GM21825 (cell line): ENCODE measurements around the gene RAB1B.

Experiments
- ATAC-seq: cut with Tn5 transposase; IDR thresholded peaks from one replicate; pipeline ENCODE4 v1.9.1; 2021; ENCODE audit warnings: mild to moderate bottlenecking, moderate library complexity; ENCODE audit not compliant: unreplicated experiment

Gene RAB1B

DNA sequence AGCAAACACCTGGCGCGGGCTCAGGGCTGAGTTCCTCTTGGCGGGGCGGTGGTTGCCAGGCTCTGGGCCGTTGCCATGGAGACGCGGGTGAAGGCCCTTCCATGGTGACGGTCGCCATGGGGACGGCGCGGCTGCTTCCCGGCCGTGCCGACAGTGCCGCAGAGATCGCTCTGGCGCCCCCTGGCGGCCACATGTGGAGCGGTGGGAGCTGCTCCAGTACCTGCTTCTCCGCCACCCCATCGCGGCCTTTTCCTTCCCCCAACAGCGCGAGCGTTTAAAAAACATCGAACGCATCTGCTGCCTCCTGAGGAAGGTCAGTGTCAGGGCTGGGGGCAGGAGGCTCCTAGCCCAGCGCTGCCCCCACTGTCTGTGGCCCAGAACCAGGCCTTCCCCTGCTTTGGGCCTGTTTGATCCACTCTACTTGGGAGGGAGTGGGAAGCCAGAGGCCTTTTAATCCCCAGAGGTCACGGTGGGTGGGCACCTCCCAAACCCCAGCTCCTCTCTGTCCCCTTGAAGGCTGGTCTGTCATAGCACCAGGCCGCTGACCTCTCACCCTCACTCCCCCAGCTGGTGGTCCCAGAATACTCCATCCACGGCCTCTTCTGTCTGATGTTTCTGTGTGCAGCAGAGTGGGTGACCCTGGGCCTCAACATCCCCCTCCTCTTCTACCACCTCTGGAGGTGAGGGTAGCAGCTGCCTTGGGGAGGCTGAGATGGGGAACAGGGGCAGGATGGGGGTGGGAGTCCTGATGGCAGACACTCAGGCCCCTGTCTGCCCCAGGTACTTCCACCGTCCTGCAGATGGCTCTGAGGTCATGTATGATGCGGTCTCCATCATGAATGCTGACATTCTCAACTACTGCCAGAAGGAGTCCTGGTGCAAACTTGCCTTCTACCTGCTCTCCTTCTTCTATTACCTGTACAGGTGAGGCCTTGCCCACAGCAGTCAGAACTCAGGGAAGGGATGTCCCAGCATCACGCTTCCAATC, 14.3 kb downstream of the RAB1B start:
- peak; percentile 54 for ATAC-seq

DNA sequence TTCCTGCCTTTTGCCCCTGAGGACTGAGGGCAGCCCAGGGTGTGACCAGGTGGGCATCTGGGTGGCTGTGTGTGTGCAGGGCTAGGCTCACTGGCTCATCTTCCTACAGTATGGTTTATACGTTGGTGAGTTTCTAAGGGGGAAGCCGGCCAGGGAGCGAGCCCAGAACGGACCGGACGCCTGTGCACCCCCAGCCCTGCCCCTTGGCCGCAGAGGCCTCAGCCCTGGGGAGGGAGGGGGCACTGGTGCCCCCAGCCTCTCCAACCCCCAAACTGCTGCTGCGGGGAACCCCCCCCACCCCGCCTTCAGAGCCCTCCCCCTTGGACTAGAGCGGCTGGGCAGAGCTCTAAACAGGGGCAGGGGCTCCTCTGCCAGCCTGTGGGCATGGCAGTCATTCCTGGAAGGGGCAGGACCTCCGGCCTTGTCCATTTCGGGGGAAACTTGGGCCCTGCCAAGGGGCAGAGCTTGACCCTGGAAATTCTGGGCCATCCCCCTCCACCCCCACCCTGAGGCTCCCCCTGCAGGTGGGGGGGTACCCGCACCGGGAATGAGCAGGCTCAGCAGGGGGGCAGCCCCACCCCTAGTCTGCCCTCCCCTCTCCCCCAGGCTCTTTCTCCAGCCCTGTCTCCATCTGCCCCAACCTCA, 15.1 kb downstream of the RAB1B start:
- ATAC-seq = no peak

DNA sequence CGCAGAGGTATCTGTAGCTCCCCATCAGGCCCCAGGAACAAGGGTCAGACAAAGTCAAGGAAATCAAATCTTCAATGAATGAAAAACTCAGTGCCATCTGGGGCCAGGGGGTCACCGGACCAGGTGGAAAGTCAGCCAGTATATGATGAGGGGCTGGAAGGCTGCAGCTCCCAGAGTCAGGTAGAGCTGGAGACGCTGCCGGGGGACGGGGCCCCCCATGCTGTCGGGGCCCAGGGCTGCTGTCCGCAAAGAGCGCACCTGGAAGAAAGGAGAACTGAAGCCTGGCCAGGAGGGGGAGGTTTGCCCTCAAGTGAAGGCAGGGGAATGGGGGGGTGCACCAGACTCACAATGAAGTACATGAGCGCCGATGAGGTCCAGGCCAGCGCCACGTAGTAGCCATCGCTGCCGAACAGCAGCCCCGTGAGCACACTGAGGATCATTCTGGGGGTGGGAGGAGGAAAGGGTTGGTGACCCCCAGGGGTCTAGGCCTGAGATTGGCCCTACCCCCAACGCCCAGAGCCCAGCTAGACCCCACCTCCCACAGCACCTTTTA, 16.2 kb downstream of the RAB1B start:
- ATAC-seq = no peak

DNA sequence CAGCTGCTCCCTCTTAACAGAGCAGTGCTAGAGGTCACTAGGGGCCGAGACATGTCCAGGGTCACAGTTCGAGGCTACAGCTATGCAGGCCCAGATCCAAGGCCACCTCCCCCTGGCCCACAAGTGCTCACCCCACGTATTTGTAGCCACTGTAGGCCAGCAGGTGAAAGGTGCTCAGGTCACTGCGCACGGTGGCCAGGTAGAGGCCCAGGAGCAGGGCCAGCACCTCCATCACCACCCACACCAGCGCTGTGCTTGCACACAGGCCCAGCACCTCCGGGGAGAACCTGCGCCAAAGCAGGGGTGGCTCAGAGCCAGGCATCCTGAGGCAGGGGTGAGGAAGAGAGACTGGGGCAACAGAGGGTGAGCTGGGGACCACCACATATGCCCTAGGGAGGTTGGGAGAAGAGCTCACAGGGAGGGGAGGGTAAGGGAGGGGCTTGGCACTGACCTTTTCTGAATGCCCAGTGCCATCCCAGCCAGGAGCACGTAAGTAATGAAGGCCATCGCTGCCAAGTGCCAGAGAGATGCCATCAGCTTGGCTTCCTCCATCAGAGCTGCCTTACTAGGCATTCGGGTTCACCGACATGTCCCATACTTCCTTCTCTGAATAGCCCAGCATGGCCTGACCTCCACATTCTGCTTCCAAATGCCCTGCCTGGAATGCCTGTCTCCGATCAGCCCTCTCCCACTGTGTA, 17.0 kb downstream of the RAB1B start:
- ATAC-seq = no peak

DNA sequence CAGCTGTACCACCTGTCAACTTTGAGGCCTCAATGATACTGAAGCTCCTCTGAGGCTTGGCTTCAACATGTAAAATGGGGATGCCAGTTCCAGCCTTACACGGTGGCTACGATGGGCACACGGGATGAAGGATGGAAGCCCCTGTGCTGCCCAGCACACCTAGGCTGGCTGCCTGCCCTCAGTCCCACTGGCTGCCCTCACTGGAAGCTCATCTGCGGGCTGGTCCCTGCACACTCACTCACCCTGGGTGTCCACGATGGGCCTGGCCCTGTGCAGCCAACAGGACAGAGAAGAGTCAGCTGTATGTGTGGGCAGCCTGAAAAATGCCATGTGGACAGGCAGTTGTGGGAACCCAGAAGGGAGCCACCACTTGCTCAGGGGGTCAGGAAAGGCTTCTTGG, 18.3 kb downstream of the RAB1B start:
- ATAC-seq = no peak

DNA sequence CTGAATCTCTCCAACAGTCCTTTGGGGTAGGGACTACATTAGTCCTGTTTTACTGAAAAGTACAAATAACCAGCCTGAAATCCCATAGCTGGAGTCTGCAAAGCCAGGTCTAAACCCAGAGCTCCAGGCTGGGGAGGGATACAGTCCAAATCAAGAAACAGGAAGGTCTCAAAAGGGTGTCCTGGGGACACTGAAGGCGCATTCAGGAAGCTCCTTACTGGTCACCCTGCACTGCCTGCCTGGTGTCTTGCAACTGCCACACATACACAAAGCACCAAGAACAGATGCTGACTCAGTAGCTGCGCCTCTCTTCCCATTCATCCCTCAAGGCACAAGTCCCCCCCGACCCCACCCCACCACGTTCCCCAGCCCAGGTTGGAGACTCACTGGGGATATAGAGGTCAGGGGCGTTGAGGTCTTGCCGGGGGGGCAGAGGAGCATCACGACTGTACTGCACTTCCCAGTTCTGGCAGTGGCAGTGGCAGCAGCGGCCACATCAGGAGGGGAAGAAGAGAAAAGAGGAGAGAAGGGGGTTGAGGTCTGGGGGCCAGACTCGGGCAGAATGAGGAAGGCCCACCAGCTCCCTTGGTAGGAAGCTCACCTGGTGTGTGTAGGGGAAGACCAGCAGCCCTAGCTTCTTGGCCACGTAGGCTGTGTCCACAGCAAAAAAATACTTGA, 18.9 kb downstream of the RAB1B start:
- ATAC-seq = no peak

DNA sequence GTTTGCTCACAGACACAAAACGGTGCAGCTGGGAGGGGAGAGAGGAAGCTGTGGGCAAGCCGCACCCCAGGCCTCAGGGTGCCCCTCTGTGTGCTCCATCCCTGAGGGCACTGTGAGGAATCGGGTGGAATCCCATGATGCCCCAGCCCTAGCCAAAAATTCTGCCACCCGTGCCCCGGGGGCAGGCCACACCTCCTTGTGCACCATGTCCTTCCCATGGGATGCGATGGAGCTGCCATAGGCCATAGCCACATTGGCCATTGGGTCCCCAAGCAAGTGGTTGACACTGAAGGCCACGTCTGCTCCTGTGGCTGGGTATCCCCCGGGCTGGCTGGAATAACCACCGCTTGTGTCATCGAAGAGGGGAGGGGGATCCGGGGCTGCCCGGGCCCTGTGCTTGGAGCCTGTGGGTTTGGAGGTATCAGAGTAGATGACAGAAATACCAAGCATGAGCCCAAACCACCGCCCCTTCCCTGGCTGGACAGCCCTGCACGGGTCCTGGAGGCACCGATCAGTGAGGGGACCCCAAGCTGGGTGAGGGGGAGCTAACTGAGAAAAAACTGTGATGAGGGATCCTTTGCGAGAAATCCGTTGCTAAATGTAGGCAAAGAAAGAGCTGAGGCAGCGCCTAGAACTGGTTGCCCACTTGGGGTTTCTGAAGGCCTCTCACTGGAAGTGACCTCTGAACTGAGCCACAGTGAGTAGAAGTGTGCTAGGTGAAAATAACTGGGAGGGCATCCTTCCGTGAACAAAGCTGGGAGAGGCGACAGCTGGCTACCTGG, 19.6 kb downstream of the RAB1B start:
- no peak for ATAC-seq

DNA sequence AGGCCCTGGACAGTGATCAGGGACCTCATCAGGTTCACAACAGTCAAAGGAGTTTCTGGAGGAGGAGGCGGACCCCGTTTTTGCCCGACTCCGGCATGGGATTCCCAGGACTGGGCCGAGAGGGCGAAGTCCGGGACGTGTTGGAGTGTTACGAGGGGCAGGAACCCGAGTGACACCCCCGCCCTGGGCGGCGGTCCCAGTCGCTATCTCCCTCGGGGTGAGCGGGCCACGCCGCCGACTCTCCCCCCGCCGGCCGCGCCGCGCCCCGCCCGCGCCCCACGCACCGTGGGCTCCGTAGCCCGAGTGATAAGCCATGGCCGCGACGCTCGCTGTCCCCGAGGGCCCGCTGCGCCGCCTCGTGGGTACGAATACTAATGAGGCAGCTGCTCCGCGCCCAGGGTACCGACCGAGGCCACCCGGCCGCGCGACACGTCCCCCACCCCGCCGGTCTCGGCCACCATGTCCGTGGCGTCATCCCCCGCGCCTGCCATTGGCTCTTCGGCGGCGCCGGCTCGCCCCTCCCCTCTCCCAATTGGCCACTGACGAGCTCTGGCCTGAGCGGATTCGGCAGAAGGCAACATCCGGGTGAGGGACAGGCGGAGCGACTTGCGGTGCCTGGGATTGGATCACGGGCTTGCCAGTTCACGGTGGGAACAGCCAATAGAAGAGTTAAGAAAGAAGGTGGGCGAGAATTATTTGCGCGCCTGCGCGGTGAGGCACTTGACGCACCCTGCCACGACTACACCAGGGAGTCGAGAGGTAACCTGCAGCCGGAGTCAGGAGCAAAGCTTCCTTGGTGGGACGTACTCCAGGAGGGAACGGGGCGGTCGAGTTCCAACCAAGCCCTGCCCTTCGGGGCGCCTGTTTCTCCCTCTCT, 20.5 kb downstream of the RAB1B start, which contains the start of gene YIF1A:
Gene YIF1A, minus strand, starts transcription at position 473 of the 877 bp plus-strand sequence. Its CDS starts 158 bp downstream, at position 315.
- ATAC-seq = peak; percentile 84

DNA sequence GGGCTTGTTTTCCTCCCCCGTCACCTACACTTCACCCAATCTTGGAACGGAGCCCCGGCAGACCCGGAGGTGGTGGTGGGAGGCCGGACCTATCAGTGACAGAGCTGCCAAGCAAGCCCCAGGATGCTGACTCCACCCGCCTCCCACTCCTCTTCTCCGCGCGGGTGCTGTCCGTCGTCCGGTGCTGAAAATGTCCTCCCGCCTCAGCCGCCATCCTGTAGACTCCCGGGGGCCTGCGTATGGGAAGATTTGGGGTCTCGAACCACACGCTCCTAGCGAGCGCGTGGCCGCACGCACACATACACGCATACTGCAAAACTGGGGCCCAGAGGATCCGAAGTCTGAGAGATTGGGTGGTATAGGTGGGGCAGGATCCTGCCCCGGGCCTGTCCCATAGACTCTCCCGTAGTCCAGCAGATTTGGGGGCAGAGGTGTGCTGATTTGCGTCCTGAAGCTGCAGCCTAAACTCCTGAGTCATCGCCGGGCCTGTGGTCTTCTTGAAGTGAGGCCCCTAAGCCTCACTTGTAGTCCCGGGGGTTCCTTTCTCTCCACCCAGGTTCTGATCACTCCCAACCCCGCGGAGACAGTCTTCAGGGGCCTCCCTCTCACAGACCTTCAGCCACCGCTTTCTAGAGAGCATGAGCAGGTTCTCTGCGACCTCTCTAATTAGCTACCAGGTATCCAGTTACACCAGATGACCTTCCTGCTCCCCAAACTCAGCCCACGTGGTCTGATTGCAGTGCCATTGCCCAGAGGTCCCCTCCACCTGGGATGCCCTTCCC, 21.3 kb downstream of the RAB1B start:
- ATAC-seq = peak; percentile 40

DNA sequence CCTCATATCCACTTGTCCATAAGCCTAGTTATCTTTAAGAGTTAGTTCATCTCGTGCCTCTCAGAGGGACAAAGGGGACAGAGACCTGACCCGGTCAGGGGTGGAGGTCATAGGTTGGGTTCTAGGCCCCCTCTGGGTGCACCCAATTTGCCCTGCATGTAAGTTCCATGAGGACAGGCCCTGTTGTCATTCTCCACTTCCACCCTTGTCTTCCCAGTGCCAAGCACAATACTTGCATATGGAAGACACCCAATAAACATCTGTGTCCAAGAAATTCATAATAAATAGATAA, 21.8 kb downstream of the RAB1B start:
- ATAC-seq = no peak

DNA sequence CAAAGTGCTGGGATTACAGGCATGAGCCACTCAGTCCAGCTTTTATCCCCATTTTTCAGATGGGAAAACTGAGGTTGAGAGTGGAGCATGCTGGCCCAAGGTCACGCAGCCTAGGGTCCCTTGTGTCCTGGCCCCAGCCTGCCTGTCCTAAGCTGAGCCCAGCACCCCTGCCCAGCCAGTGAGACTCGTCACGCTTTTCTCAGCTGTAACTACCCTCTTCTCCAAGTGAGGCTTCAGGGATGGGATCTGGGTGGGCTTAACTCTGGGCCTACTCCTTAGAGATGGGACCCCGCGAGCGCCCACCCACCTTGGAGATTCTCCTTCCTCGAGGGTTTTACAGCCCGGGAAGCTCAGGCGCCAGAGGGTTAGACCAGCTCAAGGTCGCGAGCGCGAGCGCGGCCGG, 22.9 kb downstream of the RAB1B start:
- no peak for ATAC-seq

DNA sequence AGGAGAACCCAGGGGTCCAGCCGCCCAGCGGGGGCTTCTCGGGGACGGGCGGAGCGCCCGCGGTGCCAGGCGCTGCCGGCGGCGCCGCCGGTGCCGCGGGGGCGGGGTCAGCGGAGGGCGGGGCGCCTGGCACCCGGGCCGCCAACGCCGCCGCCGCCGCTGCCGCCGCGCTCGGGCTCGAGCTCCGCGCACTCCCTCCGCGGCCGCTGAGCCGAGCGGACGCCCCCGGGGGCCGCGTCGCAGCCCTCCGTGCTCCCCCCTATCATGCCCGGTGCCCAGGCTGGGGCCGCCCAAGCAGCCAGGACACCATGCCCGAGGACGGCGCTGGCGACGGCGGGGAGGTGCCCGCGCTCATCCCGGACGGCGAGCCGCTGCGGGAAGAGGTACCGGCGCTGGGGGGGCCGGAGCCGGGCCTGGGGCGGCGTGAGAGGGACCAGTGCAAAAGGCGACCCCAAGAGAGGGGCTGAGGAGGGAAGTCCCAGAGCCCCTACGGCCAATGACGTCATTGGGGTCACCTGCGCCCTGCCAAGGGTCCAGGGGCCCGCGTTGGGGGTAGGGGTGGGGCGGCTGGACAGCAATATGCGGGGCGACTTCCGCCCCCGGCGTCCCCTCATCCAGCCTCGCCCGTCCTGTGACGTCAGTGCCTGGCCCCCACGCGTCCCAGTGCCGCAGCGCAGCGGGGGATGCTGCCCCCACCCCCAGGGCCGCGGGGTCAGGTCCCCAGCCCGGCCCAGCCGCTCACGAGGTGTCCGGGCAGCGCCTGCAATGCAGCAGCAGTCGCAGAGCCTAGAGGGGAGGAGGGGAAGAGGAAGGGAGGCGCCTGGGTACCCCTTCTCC, 23.5 kb downstream of the RAB1B start, which contains the start of gene TMEM151A:
Gene TMEM151A, plus strand, starts transcription at position 189 of the 837 bp plus-strand sequence. Its CDS starts 120 bp downstream, at position 309.
- no peak for ATAC-seq

DNA sequence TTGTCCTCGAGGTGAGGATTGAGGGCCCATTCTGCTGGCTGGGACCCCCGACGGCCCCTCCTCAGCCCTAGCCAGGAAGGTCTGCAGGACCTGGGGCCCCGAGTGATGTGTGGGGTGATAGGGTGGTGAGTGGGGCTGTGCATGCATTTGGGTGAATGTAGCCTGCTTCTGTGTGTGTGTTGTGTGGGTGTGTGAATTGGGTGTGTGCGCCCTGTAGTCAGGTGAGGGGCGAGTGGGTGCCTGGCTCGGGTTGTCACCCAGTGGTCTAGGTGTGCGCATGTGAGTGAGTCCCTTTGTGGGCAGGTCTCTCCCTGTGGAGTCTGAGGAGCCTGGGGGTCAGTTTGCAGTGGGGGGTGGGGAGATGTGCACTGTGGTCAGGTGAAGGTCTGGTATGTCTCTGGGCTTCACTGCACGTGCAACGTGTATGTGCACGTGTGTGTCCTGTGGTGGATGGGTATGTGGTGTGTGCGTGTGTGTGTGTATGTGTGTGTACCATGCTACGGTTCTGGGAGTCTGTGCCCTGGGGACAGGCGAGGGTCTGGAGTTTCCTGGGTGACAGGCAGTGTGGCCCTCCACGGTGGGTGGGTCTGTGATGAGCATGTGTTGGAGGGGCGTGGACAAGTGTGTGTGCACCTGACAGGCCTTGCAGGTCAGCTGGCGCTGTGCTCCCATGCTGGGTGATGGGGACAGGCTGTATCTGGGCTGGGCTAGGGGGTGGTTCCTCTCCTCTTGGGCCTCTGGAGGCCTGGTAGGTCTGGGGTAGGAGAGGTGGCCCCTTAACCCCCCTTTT, 24.3 kb downstream of the RAB1B start:
- no peak for ATAC-seq

DNA sequence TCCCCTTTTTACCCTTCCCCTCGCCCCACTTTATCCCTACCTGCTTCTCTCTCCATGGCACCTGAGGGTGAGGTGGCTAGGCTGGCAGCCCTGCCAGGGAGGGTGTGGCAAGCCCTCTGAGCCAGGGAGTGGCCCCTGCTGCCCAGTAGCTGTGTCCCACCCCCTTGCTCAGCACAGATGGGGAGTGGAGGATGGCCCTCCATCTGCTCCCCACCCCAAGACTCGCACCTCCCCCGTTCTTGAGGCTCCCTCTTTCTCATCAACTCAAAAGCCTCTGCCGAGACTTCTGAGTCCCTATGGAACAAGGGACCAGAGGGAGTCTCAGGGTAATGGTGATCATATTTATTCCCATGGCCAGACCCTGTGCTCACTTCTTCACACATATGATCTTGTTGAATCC, 24.9 kb downstream of the RAB1B start:
- no peak for ATAC-seq

DNA sequence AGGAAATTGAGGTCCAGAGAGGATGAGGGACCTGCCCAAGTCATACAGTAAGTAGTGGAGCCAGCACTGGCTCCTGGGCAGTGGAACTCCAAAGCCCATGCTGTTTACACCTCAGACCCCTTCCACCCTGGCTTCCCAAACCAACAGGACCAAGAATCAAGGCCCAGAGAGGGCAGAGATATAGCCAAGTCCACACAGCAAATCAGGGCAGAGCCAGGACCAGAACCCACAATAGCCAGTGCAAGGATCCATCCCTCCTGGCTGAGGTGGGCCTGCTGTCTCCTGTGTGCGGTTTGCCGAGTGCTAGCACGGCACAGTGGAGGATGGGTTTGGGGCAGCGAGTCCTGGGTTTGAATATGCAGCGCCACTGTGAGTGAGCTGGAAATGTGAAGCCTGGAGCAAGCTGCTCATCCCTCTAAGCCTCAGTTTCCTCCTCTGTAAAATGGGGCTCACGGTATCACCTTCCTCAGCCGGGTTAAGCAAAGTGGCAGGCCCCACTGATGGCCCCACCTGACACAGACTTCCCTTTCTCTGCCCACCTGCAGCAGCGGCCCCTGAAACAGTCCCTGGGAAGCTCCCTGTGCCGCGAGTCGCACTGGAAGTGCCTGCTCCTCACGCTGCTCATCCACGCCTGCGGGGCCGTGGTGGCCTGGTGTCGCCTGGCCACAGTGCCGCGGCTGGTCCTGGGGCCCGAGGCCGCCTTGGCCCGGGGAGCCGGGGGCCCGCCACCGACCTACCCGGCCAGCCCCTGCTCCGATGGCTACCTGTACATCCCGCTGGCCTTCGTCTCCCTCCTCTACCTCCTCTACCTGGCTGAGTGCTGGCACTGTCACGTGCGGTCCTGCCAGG, 25.6 kb downstream of the RAB1B start:
- no peak for ATAC-seq
